PC-9 (cell line): ENCODE results near the gene BLOC1S1. TPM values are rescaled to one million over a fixed set of nuclear protein-coding genes. Genes with fewer than 3 reads are reported as not detected.

Experiments used
- BruUV-seq: library from RNA; stranded (reverse); fragments of 400-500 nt; replicated peaks from 2 replicates; lab custom pipeline; 2021; lab: Mats Ljungman, UMichigan
- CTCF ChIA-PET: fragments of 300-600 bp; sonication (Branson Sonifier 250); formaldehyde crosslinking; loops from one replicate; lab custom pipeline; 2022; ENCODE audit warnings: antibody characterized with exemption; lab: Charles Lee
- POLR2A ChIA-PET: fragments of 300-600 bp; sonication (Branson Sonifier 250); formaldehyde crosslinking; loops from one replicate; lab custom pipeline; 2022; ENCODE audit warnings: antibody characterized with exemption; ENCODE audit not compliant: unreplicated experiment; lab: Charles Lee
- DNase-seq, 2 experiments: peaks; one replicate each; pipeline versions ENCODE4 v3.0.0 to v3.0.0-alpha.2; 2015 to 2022; ENCODE audit warnings: mixed read lengths in 1 of 2
- H2AFZ ChIP-seq: fragments of 200-600 bp; sonication (generic); 2 replicates; pipeline ENCODE4 v1.8.1; 2017; ENCODE audit warnings: antibody characterized with exemption
- H3F3A ChIP-seq: fragments of 200-600 bp; sonication (generic); 2 replicates; pipeline ENCODE4 v1.8.1; 2017; ENCODE audit warnings: antibody characterized with exemption, mild to moderate bottlenecking, low read depth; ENCODE audit not compliant: insufficient read depth
- H3K27ac ChIP-seq: fragments of 200-600 bp; sonication (generic); 2 replicates; pipeline ENCODE4 v1.6.1; 2016; ENCODE audit warnings: mixed run types
- H3K27me3 ChIP-seq: fragments of 200-600 bp; sonication (generic); 2 replicates; pipeline ENCODE4 v1.6.1; 2016; ENCODE audit warnings: low read depth, mixed run types; ENCODE audit not compliant: insufficient read depth
- H3K36me3 ChIP-seq: fragments of 200-600 bp; sonication (generic); 2 replicates; pipeline ENCODE4 v1.6.1; 2016; ENCODE audit warnings: low read depth, mixed run types
- H3K4me1 ChIP-seq: fragments of 200-600 bp; sonication (generic); replicated peaks from 2 replicates; pipeline ENCODE4 v1.6.1; 2016; ENCODE audit warnings: mixed run types; ENCODE audit not compliant: insufficient read depth
- H3K4me2 ChIP-seq: fragments of 200-600 bp; sonication (generic); 2 replicates; pipeline ENCODE4 v1.6.1; 2017; ENCODE audit warnings: mixed run types
- H3K4me3 ChIP-seq: fragments of 200-600 bp; sonication (generic); 2 replicates; pipeline ENCODE4 v1.6.1; 2016; ENCODE audit warnings: mixed run types
- H3K79me2 ChIP-seq: fragments of 200-600 bp; sonication (generic); 2 replicates; pipeline ENCODE4 v1.6.1; 2017; ENCODE audit warnings: low read depth, mixed run types
- H3K9me2 ChIP-seq: fragments of 200-600 bp; sonication (generic); 2 replicates; pipeline ENCODE4 v1.8.1; 2017; ENCODE audit warnings: mild to moderate bottlenecking; ENCODE audit not compliant: insufficient read depth
- H3K9me3 ChIP-seq: fragments of 200-600 bp; sonication (generic); 2 replicates; pipeline ENCODE4 v1.8.1; 2016; ENCODE audit warnings: low read depth; ENCODE audit not compliant: insufficient read depth
- H4K20me1 ChIP-seq: fragments of 200-600 bp; sonication (generic); 2 replicates; pipeline ENCODE4 v1.8.1; 2017; ENCODE audit not compliant: insufficient read depth
- EZH2 ChIP-seq: fragments of 200-600 bp; sonication (generic); IDR thresholded peaks from 2 replicates; pipeline ENCODE4 v1.8.0; 2017; ENCODE audit warnings: antibody characterized with exemption, low read depth
- intact Hi-C: fragments of 100-400 bp; cut with micrococcal nuclease; formaldehyde crosslinking; loops from one replicate; pipeline ENCODE4 v1.10.0; 2022; ENCODE audit not compliant: unreplicated experiment
- total RNA-seq: library from RNA; stranded (reverse); gene quantifications from 2 replicates; pipeline ENCODE4 v1.2.3, GENCODE V29; 2021
- TF ChIP-seq, protein P1 (sequence below): fragments of 200-600 bp; sonication (generic); conservative IDR thresholded peaks from 2 replicates; pipeline ENCODE4 v1.6.1; 2017; ENCODE audit warnings: mixed run types, antibody characterized with exemption, mild to moderate bottlenecking, moderate library complexity

Gene BLOC1S1
- total RNA-seq, 1 experiment from 2014 or later: 81.1 TPM

DNA sequence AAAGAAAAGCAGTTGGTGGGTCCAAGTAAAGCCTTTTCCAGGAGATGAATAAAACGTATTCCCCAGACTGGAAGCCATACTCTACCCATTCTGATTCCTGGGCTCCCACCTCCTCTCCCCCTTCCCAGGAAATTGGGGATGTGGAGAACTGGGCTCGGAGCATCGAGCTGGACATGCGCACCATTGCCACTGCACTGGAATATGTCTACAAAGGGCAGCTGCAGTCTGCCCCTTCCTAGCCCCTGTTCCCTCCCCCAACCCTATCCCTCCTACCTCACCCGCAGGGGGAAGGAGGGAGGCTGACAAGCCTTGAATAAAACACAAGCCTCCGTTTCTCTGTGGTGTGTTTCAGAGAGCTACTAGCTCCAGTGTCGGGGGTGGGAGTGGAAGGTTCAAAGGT is 3.5 kb downstream of the BLOC1S1 start:
- Histone ChIP-seq H3F3A (peaks cover 48% of the 10 kb centered on the region), H3K79me2 (peaks cover 5% of the 10 kb centered on the region; the same call in 1 of the 2 replicates), H4K20me1 (0 out of 2 replicates have a peak, but pooled peaks cover 4% of the 10 kb centered on the region), H3K4me3 (no peak overlapping the region), H3K4me1 (peaks cover 55% of the 10 kb centered on the region), H3K27ac (no peak overlapping the region), H3K36me3 (no peaks in the 10 kb centered on the region), H3K9me3 (no peaks in the 10 kb centered on the region), H3K27me3 (no peaks in the 10 kb centered on the region), H3K4me2 (no peak overlapping the region), H2AFZ (no peak overlapping the region), H3K9me2 (no peaks in the 10 kb centered on the region)
- intact Hi-C loops: no loop called here
- POLR2A ChIA-PET: no interaction called here
- TF ChIP-seq, protein P1, sequence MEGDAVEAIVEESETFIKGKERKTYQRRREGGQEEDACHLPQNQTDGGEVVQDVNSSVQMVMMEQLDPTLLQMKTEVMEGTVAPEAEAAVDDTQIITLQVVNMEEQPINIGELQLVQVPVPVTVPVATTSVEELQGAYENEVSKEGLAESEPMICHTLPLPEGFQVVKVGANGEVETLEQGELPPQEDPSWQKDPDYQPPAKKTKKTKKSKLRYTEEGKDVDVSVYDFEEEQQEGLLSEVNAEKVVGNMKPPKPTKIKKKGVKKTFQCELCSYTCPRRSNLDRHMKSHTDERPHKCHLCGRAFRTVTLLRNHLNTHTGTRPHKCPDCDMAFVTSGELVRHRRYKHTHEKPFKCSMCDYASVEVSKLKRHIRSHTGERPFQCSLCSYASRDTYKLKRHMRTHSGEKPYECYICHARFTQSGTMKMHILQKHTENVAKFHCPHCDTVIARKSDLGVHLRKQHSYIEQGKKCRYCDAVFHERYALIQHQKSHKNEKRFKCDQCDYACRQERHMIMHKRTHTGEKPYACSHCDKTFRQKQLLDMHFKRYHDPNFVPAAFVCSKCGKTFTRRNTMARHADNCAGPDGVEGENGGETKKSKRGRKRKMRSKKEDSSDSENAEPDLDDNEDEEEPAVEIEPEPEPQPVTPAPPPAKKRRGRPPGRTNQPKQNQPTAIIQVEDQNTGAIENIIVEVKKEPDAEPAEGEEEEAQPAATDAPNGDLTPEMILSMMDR: no peak
- no peak for TF ChIP-seq EZH2
- DNase-seq: no peak
- CTCF ChIA-PET: interaction anchor here (0.7 to 2.0 kb wide), 2 partner anchors 37 to 530 kb away, joined by 4 to 9 read pairs; no protein-coding TSS in a partner anchor
- no TSS peak for BruUV-seq

DNA sequence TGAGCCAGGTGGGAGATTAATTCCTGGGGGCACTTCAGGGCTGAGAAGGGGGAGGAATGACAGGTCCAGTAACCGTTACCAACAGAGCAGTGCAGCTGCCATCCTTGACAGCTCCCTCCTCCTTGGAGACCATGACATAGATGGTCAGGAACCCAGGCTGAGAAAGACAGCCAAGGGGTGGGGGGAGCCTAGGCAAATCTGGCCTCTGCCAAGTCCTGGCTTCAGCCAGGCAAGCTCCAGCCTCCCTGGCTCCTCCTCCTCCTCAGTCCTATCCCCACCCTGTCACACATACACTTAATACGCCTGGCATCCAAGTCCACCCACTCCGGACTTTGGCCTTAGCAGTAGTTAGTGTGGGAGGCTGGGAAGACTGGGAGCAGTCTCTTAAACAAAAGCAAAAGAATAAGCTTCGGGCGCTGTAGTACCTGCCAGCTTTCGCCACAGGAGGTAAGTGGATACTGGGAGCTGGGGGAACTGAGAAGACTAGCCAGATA is 4.3 kb downstream of the BLOC1S1 start, which contains the start of gene RDH5:
Gene RDH5 (plus strand): TSS at position 323 of the 494 bp plus-strand sequence. CDS start 792 bp downstream, outside the sequence.
- ChIA-PET CTCF (interaction anchor here (0.7 to 2.1 kb wide), 4 partner anchors 18 to 727 kb away, joined by 4 to 13 read pairs (median 6); no protein-coding TSS in a partner anchor), POLR2A (no interaction called here)
- Histone ChIP-seq H3F3A (peaks cover 49% of the 10 kb centered on the region), H3K27ac (no peak within 1 kb of the TSS), H3K36me3 (peaks cover 7% of the 10 kb centered on the region; the same call in 1 of the 2 replicates), H3K4me1 (peaks cover 53% of the 10 kb centered on the region), H2AFZ (no peak within 1 kb of the TSS), H3K4me3 (no peak within 1 kb of the TSS), H4K20me1 (peaks cover 10% of the 10 kb centered on the region; the same call in 1 of the 2 replicates), H3K9me3 (no peaks in the 10 kb centered on the region), H3K4me2 (peak within 1 kb of the TSS; percentile 34; the same call in 1 of the 2 replicates), H3K9me2 (no peaks in the 10 kb centered on the region), H3K79me2 (peaks cover 5% of the 10 kb centered on the region; the same call in 1 of the 2 replicates), H3K27me3 (no peaks in the 10 kb centered on the region)
- no peak for DNase-seq
- no peak for TF ChIP-seq EZH2
- TF ChIP-seq, protein P1: no peak
- no TSS peak for BruUV-seq
- intact Hi-C loops: loop anchor here (10.0 kb wide), 1 partner anchor 725 kb away; no protein-coding TSS in a partner anchor

DNA sequence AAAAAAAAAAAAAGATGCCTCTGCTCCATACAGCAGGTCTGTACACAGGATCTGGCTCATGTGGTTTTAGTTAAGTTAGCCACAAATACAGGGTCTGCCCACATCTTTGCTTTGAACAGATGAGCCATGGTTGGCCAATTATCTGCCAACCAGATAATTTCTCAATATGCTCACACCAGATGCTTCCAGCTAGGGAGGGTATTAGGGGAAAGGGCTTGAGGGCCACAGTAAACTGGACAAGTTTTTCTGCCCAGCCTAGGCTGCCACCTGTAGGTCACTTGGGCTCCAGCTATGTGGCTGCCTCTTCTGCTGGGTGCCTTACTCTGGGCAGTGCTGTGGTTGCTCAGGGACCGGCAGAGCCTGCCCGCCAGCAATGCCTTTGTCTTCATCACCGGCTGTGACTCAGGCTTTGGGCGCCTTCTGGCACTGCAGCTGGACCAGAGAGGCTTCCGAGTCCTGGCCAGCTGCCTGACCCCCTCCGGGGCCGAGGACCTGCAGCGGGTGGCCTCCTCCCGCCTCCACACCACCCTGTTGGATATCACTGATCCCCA is 5.1 kb downstream of the BLOC1S1 start:
- BruUV-seq: no TSS peak
- H2AFZ ChIP-seq: no peak overlapping the region

More for the DNA sequence above, 5.1 kb downstream of the BLOC1S1 start:
- Histone ChIP-seq H3K4me1 (peaks cover 46% of the 10 kb centered on the region), H3K27ac (no peak overlapping the region), H3F3A (peaks cover 50% of the 10 kb centered on the region), H3K9me2 (no peaks in the 10 kb centered on the region), H3K4me2 (peak overlapping the region; percentile 34), H3K9me3 (no peaks in the 10 kb centered on the region), H3K79me2 (peaks cover 5% of the 10 kb centered on the region; the same call in 1 of the 2 replicates), H4K20me1 (peaks cover 18% of the 10 kb centered on the region), H3K36me3 (peaks cover 10% of the 10 kb centered on the region; the same call in 1 of the 2 replicates), H3K27me3 (no peaks in the 10 kb centered on the region), H3K4me3 (no peak overlapping the region)
- no peak for TF ChIP-seq EZH2
- TF ChIP-seq, protein P1: peak; percentile 66
- peak; percentile 93 to 95 for DNase-seq
- intact Hi-C loops: loop anchor here (1.0 to 10.0 kb wide), 3 partner anchors 40 to 726 kb away; a partner anchor contains a TSS
- CTCF ChIA-PET: interaction anchor here (0.5 to 2.1 kb wide), 6 partner anchors 8 to 532 kb away, joined by 3 to 13 read pairs (median 4); no protein-coding TSS in a partner anchor
- POLR2A ChIA-PET: interaction anchor here (0.6 kb wide), 1 partner anchor 40 kb away, joined by 4 read pairs; a partner anchor contains a TSS
